Measurements from ENCODE around the gene SLC51A. TPM values are rescaled to one million over a fixed set of nuclear protein-coding genes. Genes with fewer than 3 reads are reported as not detected.
"Not testable (repeated sequence)": the region's sequence is repeated elsewhere in the genome, so short reads cannot be mapped to it uniquely, and the experiment has no call there.

The SLC51A gene
- total and polyA plus RNA-seq, 9 of the 15 experiments (the other 6 are each of a cell fraction or from before 2014, with no cell fraction given), result 0.35 to 0.38 TPM; not detected in 7

DNA sequence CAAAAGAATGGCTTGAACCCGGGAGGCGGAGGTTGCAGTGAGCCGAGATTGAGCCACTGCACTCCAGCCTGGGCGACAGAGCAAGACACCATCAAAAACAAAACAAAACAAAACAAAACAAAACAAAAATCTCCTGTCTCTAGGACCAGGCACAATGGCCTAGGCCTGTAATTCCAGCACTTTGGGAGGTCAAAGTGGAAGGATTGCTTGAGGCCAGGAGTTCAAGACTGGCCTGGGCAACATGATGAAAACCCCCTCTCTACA is 32.2 kb upstream of the SLC51A start:
- in situ Hi-C loops (cut with MboI); H3K4me2 ChIP-seq (ENCODE audit: insufficient read depth, low read length); BruUV-seq (replicated peaks); H3K9me1 ChIP-seq (ENCODE audit: control insufficient read depth, insufficient read depth, low read length); ATAC-seq; H3K36me3 ChIP-seq (ENCODE audit: control insufficient read depth, insufficient read depth, low read length); H2AFZ ChIP-seq (ENCODE audit: low read depth, low read length); H3K27ac ChIP-seq (ENCODE audit: extremely low read depth, low read depth, low read length); FAIRE-seq; DNase-seq (ENCODE audit: extremely low read depth in 1 of 4, low spot score in 3 of 4); H3K9me3 ChIP-seq (replicated peaks; ENCODE audit: control insufficient read depth, insufficient read depth, low read depth, low read length); intact Hi-C loops (cut with micrococcal nuclease); CTCF ChIA-PET (ENCODE audit: low intra/inter-chr PET ratio); H3K79me2 ChIP-seq (ENCODE audit: control insufficient read depth, insufficient read depth, low read length); H3K9ac ChIP-seq (ENCODE audit: insufficient read depth in 1 of 2, low read depth in 2 of 2, low read length in 2 of 2); H3K4me3 ChIP-seq; H4K20me1 ChIP-seq (replicated peaks; ENCODE audit: control insufficient read depth, insufficient read depth, low read length); H3K27me3 ChIP-seq (ENCODE audit: control insufficient read depth in 2 of 2, insufficient read depth in 2 of 2, low read length in 2 of 2): not testable (repeated sequence)
- WGBS (ENCODE audit: insufficient coverage, low coverage, missing lambda C conversion rate), result 79% methylated on average over 4 of the region's 4 CpGs
- H3K4me1 ChIP-seq (replicated peaks in 1 of 2; ENCODE audit: control insufficient read depth in 2 of 2, insufficient read depth in 2 of 2, low read length in 2 of 2), result peaks cover 44 to 71% of the 10 kb centered on the region in 2 experiments
- POLR2A ChIA-PET, result interaction anchor here (1.0 to 1.6 kb wide), 3 partner anchors 104 to 114 kb away, joined by 3 to 7 read pairs (median 4); no protein-coding TSS in a partner anchor
- 0 out of 4 replicates have a peak, but pooled peaks of 1 of the 2 experiments have one; percentile 53 for TF ChIP-seq CSDE1 (IDR thresholded peaks at IDR 0.05)
- peak; percentile 61; the same call in 1 of the 2 replicates for TF ChIP-seq LARP7 (IDR thresholded peaks at IDR 0.05)
- TF ChIP-seq BCOR (IDR thresholded peaks at IDR 0.05), result peak; percentile 18; the same call in 1 of the 2 replicates

DNA sequence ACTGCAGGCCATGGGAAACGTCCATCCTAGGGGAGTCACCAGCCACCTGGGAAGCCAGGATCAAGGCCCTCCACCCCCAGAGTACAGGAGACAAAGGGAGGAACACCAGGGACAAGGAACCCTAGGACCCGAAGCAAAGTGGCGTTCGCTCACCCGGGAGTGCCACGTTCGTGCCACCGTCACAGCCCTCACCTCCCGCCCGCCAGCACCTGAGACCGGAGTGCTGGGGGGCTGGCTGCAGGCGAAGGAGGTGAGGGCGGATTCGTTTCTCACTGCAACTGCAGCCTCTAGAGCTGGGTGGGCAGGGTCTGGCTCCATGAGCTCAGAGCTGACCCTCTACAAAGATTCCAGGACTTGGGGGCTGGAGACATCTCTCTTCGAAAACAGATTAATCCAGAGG is 31.5 kb upstream of the SLC51A start:
- intact Hi-C loops (cut with micrococcal nuclease) (no loop called here), in situ Hi-C loops (cut with MboI) (no loop called here)
- DNase-seq (ENCODE audit: extremely low read depth in 1 of 4, low spot score in 3 of 4), result no peak
- no peak for ATAC-seq
- H3K9me3 ChIP-seq (replicated peaks; ENCODE audit: control insufficient read depth, insufficient read depth, low read depth, low read length), result no peaks in the 10 kb centered on the region
- H3K36me3 ChIP-seq (ENCODE audit: control insufficient read depth, insufficient read depth, low read length), result no peaks in the 10 kb centered on the region
- 88% methylated on average over 13 of the region's 15 CpGs for WGBS (ENCODE audit: insufficient coverage, low coverage, missing lambda C conversion rate)
- H3K9ac ChIP-seq (ENCODE audit: insufficient read depth in 1 of 2, low read depth in 2 of 2, low read length in 2 of 2), result peak overlapping the region in 1 of 2 experiments; percentile 54; a peak in 2 of 4 replicates
- H3K4me3 ChIP-seq, result no peak overlapping the region
- no peaks in the 10 kb centered on the region for H3K9me1 ChIP-seq (ENCODE audit: control insufficient read depth, insufficient read depth, low read length)
- peaks cover 4% of the 10 kb centered on the region; the same call in 1 of the 3 replicates for H3K79me2 ChIP-seq (ENCODE audit: control insufficient read depth, insufficient read depth, low read length)
- no TSS peak for BruUV-seq (replicated peaks)
- H2AFZ ChIP-seq (ENCODE audit: low read depth, low read length), result no peak overlapping the region
- CTCF ChIA-PET (ENCODE audit: low intra/inter-chr PET ratio), result no interaction called here
- no peaks in the 10 kb centered on the region for H4K20me1 ChIP-seq (replicated peaks; ENCODE audit: control insufficient read depth, insufficient read depth, low read length)
- H3K4me1 ChIP-seq (replicated peaks in 1 of 2; ENCODE audit: control insufficient read depth in 2 of 2, insufficient read depth in 2 of 2, low read length in 2 of 2), result peaks cover 36 to 73% of the 10 kb centered on the region in 2 experiments
- POLR2A ChIA-PET, result interaction anchor here (1.6 kb wide), 1 partner anchor 115 kb away, joined by 4 read pairs; no protein-coding TSS in a partner anchor
- no peak for FAIRE-seq
- H3K27me3 ChIP-seq (ENCODE audit: control insufficient read depth in 2 of 2, insufficient read depth in 2 of 2, low read length in 2 of 2), result no peaks in the 10 kb centered on the region
- H3K4me2 ChIP-seq (ENCODE audit: insufficient read depth, low read length), result no peak overlapping the region
- no peak overlapping the region for H3K27ac ChIP-seq (ENCODE audit: extremely low read depth, low read depth, low read length)
- no peak for TF ChIP-seq PHB (CRISPR knock-in tag; IDR thresholded peaks at IDR 0.05)
- no peak for TF ChIP-seq EWSR1 (IDR thresholded peaks at IDR 0.05; ENCODE audit: borderline replicate concordance, low read depth, partially characterized antibody)
- no peak for TF ChIP-seq MTA1 (IDR thresholded peaks at IDR 0.05; ENCODE audit: borderline replicate concordance)
- TF ChIP-seq, protein P1, sequence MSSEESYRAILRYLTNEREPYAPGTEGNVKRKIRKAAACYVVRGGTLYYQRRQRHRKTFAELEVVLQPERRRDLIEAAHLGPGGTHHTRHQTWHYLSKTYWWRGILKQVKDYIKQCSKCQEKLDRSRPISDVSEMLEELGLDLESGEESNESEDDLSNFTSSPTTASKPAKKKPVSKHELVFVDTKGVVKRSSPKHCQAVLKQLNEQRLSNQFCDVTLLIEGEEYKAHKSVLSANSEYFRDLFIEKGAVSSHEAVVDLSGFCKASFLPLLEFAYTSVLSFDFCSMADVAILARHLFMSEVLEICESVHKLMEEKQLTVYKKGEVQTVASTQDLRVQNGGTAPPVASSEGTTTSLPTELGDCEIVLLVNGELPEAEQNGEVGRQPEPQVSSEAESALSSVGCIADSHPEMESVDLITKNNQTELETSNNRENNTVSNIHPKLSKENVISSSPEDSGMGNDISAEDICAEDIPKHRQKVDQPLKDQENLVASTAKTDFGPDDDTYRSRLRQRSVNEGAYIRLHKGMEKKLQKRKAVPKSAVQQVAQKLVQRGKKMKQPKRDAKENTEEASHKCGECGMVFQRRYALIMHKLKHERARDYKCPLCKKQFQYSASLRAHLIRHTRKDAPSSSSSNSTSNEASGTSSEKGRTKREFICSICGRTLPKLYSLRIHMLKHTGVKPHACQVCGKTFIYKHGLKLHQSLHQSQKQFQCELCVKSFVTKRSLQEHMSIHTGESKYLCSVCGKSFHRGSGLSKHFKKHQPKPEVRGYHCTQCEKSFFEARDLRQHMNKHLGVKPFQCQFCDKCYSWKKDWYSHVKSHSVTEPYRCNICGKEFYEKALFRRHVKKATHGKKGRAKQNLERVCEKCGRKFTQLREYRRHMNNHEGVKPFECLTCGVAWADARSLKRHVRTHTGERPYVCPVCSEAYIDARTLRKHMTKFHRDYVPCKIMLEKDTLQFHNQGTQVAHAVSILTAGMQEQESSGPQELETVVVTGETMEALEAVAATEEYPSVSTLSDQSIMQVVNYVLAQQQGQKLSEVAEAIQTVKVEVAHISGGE (CRISPR knock-in tag; IDR thresholded peaks at IDR 0.05), result no peak
- TF ChIP-seq, protein P2, sequence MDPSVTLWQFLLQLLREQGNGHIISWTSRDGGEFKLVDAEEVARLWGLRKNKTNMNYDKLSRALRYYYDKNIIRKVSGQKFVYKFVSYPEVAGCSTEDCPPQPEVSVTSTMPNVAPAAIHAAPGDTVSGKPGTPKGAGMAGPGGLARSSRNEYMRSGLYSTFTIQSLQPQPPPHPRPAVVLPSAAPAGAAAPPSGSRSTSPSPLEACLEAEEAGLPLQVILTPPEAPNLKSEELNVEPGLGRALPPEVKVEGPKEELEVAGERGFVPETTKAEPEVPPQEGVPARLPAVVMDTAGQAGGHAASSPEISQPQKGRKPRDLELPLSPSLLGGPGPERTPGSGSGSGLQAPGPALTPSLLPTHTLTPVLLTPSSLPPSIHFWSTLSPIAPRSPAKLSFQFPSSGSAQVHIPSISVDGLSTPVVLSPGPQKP (CRISPR knock-in tag; IDR thresholded peaks at IDR 0.05), result no peak
- no peak for TF ChIP-seq POLR2AphosphoS2 (IDR thresholded peaks at IDR 0.05; ENCODE audit: low read length)
- TF ChIP-seq ZNF584 (CRISPR knock-in tag; IDR thresholded peaks at IDR 0.05; ENCODE audit: low read depth), result no peak
- TF ChIP-seq, protein P3, sequence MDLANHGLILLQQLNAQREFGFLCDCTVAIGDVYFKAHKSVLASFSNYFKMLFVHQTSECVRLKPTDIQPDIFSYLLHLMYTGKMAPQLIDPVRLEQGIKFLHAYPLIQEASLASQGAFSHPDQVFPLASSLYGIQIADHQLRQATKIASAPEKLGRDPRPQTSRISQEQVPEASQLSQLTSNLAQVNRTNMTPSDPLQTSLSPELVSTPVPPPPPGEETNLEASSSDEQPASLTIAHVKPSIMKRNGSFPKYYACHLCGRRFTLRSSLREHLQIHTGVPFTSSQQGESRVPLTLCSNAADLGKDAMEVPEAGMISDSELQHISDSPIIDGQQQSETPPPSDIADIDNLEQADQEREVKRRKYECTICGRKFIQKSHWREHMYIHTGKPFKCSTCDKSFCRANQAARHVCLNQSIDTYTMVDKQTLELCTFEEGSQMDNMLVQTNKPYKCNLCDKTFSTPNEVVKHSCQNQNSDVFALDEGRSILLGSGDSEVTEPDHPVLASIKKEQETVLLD (IDR thresholded peaks at IDR 0.05), result no peak

Data from K562 (cell line).